Heart right ventricle (tissue), 16 donors: ENCODE data around the gene FAXDC2. TPM values are rescaled to one million over a fixed set of nuclear protein-coding genes. Genes with fewer than 3 reads are reported as not detected.

Experiments used
- ATAC-seq, 8 donors: fragments of 200-7000 bp; cut with Tn5 transposase; one replicate each; pipeline ENCODE4 v1.9.1; 2020; ENCODE audit warnings: mild to moderate bottlenecking in 8 of 8, moderate library complexity in 8 of 8, moderate number of reproducible peaks in 1 of 8
- DNase-seq, 2 donors: peaks; one replicate each; pipeline ENCODE4 v3.0.0-alpha.2; 2020
- H3K27ac ChIP-seq, 10 donors: fragments of 200-600 bp; sonication (generic) in 2 of 10; one replicate each; pipeline versions ENCODE4 v1.5.0 to v1.8.0; 2020 to 2022; ENCODE audit warnings: mild to moderate bottlenecking in 3 of 10
- H3K27me3 ChIP-seq, 7 donors: fragments of 200-600 bp; one replicate each; pipeline ENCODE4 v1.8.0; 2021 to 2022; ENCODE audit warnings: mild to moderate bottlenecking in 2 of 7
- H3K36me3 ChIP-seq, 9 donors: fragments of 200-600 bp; sonication (generic) in 1 of 9; one replicate each; pipeline versions ENCODE4 v1.5.0 to v1.8.0; 2020 to 2022; ENCODE audit warnings: mild to moderate bottlenecking in 2 of 9
- H3K4me1 ChIP-seq, 9 donors: fragments of 200-600 bp; sonication (generic) in 1 of 9; one replicate each; pipeline versions ENCODE4 v1.5.0 to v1.8.0; 2020 to 2022; ENCODE audit warnings: mild to moderate bottlenecking in 4 of 9
- H3K4me3 ChIP-seq, 10 donors: fragments of 200-600 bp; sonication (generic) in 2 of 10; one replicate each; pipeline versions ENCODE4 v1.5.0 to v1.8.0; 2020 to 2022; ENCODE audit warnings: mild to moderate bottlenecking in 7 of 10, moderate library complexity in 2 of 10
- H3K9me3 ChIP-seq, 11 donors: fragments of 200-600 bp in 10 of 11; sonication (generic) in 2 of 11; one replicate each; pipeline versions ENCODE4 v1.5.0 to v1.8.0; 2013 to 2022; ENCODE audit warnings: mild to moderate bottlenecking in 2 of 11, control low read depth in 1 of 11, moderate library complexity in 1 of 11
- CTCF ChIP-seq, 9 donors: fragments of 200-600 bp; sonication (generic) in 2 of 9; IDR thresholded peaks; one replicate each; pipeline versions ENCODE4 v1.5.0 to v1.8.0; 2021 to 2022; ENCODE audit warnings: antibody characterized with exemption in 9 of 9, mild to moderate bottlenecking in 5 of 9, moderate library complexity in 1 of 9
- WGBS, 2 donors: extraction: QIAGEN DNeasy Blood & Tissue Kit; methylation state at CpG; one replicate each; pipeline ENCODE4 v1.1.7; 2013; ENCODE audit warnings: inconsistent platforms in 1 of 2; 5-methylcytosine and 5-hydroxymethylcytosine counted together
- intact Hi-C, 10 donors: fragments of 100-400 bp; cut with DNase I; formaldehyde crosslinking; loops; one replicate each; pipeline versions ENCODE4 v1.11.1 to v1.14.2; 2022
- polyA plus RNA-seq, 2 donors: library from polyadenylated mRNA; stranded (reverse); fragments of 200-250 nt; gene quantifications; one replicate each; pipeline ENCODE4 v1.2.3, GENCODE V29; 2013
- total RNA-seq, 10 donors: library from RNA; stranded (reverse); fragmentation: NEBNext Ultra II Directional in 3 of 10; extraction: Animal tissue kit (Norgen Biotek cat#: 25700) in 3 of 10; gene quantifications; one replicate each; pipeline versions ENCODE4 v1.2.1 to v1.2.4, GENCODE V29; 2021 to 2023
- donor health status: Arrhythmogenic right ventricular cardiomyopathy.
- donor health status: ischemic (EF 13 %, LVEDD 7.1; RV severe dilation, severe dysfunction).
- donor health status: healthy with polysubstance abuse.
- donor health status: DM: no; HTN: yes; CAD: no.
- donor health status: DM: no; HTN: no; CAD: no.
- donor health status: ischemic (EF 25% LVEDD 6.9; RV normal size, moderate dysfunction).
- donor health status: ischemic (EF 25% LVEDD 5.7; RV mildly dilated, moderate dysfunction).
- donor health status: healthy.
- donor health status: DM: yes; HTN: yes; CAD: no.
- donor health status: Ischemic cardiomyopathy.
- donor health status: ischemic (EF 35%, LVEDD 5.7; RV mildly dilated, moderate dysfunction).
- donor health status: nonischemic (EF 11% LVEDD 7.7; RV severe dilation, severe dysfunction).
- donor health status: DM: yes; HTN: yes; CAD: no.
- donor health status: PGD.
- donor health status: ischemic (EF 29% LVEDD 5.4; RV normal size, mild dysfunction).
- donor health status: nonischemic (EF 23%, LVEDD 6.1; RV moderate dilation, normal function).

The FAXDC2 gene
- total and polyA plus RNA-seq, 12 donors = 4.8 to 31.5 (median 20.9) TPM

- WGBS, 2 donors = 83% methylated on average over 2 of the region's 2 CpGs
- Histone ChIP-seq H3K4me1 (peaks cover 0 to 20% (median 10%) of the 10 kb centered on the region in 9 donors), H3K36me3 (peaks cover 0 to 88% (median 19%) of the 10 kb centered on the region in 9 donors), H3K9me3 (no peaks in the 10 kb centered on the region), H3K27ac (no peak overlapping the region), H3K27me3 (no peaks in the 10 kb centered on the region), H3K4me3 (no peak overlapping the region)
- ATAC-seq = no peak
- no peak for TF ChIP-seq CTCF (IDR thresholded peaks at IDR 0.05)
- DNase-seq = no peak
- intact Hi-C loops = loop anchor here in 1 of 10 donors (10.0 kb wide), 1 partner anchor 48 kb away; no protein-coding TSS in a partner anchor
Measured at GRCh38 chr5:154866841-154867240, 16.4 kb upstream of the FAXDC2 start.

DNA sequence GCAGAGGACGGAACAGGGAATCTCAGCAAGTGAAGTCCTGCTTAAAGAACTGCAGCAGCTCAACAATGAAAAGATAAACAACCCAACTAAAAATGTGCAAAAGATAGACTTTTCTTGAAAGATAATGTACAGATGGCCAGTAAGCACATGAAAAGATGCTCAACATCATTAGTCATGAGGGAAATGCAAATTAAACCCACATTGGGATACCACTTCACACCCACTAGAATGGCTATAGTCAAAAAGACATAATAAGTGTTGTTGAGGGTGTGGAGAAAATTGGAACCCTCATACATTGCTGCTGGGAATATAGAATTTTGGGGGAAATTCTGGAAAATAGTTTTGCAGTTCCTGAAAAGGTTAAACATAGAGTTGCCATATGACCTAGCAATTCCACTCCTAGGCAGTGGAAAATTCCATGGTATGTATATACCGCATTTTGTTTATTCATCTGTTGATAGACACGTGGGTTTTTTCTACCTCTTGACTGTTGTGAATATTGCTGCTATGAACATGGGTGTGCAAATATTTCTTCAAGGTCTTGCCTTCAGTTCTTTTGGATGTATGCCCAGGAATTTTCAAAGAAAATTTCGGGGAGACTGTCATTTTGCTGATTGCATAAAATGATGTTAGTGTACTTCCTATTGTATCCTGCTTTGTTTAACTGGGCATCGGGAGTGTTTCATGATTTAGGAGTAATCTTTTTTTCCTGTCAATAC, 15.2 kb upstream of the FAXDC2 start:
- Histone ChIP-seq H3K27me3 (no peaks in the 10 kb centered on the region), H3K27ac (no peak overlapping the region), H3K9me3 (no peaks in the 10 kb centered on the region), H3K36me3 (peaks cover 0 to 76% (median 12%) of the 10 kb centered on the region in 9 donors), H3K4me1 (peaks cover 5 to 33% (median 22%) of the 10 kb centered on the region in 9 donors), H3K4me3 (no peak overlapping the region)
- TF ChIP-seq CTCF (IDR thresholded peaks at IDR 0.05) = no peak
- no peak for ATAC-seq
- no peak for DNase-seq
- intact Hi-C loops = loop anchor here in 1 of 10 donors (10.0 kb wide), 1 partner anchor 49 kb away; no protein-coding TSS in a partner anchor
- 59 to 66% methylated on average over 5 of the region's 5 CpGs for WGBS, 2 donors

DNA sequence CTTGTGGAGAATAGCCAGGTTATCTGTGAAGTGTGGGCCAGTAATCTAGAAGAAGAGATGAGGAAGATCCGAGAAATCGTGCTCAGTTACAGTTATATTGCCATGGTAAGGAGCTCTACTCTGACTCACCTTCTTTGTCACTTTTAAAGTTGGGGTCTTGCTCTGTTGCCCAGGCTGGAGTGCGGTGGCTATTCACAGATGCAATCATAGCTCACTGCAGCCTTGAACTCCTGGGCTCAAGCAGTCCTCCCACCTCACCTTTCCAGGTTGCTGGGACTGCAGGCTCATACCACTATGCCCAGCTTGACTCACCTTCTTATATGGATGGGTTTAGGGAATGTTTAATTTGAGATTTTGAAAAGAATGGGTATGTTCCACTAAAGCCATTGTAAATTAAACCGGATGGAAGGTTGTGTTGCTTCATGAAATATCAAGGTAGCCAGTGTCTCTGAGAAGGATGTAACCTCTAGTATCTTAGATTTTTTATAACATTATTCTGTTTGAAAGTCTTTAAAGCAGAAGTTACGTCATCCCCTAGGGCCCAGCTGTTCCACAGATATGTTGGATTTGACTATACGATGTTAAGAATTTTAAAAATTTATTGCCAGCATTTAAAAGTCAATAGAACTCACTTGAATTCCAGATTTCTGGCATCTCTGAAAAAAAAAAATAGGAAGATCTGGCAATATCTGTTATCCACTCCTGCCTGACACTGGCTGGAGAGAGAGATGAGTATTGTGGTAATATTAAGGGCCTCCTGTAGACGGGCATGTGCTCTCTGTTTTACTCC, 13.1 kb upstream of the FAXDC2 start:
- 91 to 93% methylated on average over 7 of the region's 7 CpGs for WGBS, 2 donors
- ATAC-seq (no peak), DNase-seq (no peak)
- Histone ChIP-seq H3K36me3 (peaks cover 0 to 56% (median 11%) of the 10 kb centered on the region in 9 donors), H3K4me1 (peaks cover 5 to 49% (median 34%) of the 10 kb centered on the region in 9 donors), H3K9me3 (no peaks in the 10 kb centered on the region), H3K27me3 (no peaks in the 10 kb centered on the region), H3K4me3 (no peak overlapping the region), H3K27ac (no peak overlapping the region)
- TF ChIP-seq CTCF (IDR thresholded peaks at IDR 0.05) = no peak
- intact Hi-C loops = loop anchor here in 2 of 10 donors (5.0 to 10.0 kb wide), 2 partner anchors 51 to 74 kb away; partner anchors contain the start of gene GEMIN5 (in 1 of the 2)

DNA sequence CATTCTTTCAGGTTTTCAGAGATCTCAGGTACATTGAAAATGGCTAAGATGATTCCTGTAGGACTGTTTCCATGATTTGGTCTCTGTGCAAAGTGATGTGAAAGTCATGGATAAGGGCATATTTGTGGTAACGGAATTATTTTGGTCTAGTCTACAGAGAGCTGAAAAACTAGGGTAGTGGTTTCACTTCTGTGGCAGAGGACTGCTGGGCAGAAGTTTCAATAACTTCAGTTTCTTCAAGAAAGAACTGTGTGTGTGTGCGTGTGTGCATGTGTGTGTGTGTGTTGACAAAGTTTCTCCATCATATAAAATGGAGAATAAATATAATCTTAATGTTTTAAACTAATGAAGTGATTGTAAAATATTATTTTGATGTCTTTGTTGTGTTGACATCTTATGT, 12.4 kb upstream of the FAXDC2 start:
- H3K27ac ChIP-seq = no peak overlapping the region
- ATAC-seq (no peak), DNase-seq (no peak)
- H3K9me3 ChIP-seq = no peaks in the 10 kb centered on the region
- WGBS, 2 donors = 84 to 94% methylated on average over 2 of the region's 2 CpGs
- intact Hi-C loops = loop anchor here in 2 of 10 donors (5.0 to 10.0 kb wide), 2 partner anchors 52 to 75 kb away; partner anchors contain the start of gene GEMIN5 (in 1 of the 2)
- peaks cover 0 to 48% (median 11%) of the 10 kb centered on the region in 9 donors for H3K36me3 ChIP-seq
- H3K4me1 ChIP-seq = peaks cover 5 to 49% (median 34%) of the 10 kb centered on the region in 9 donors
- H3K27me3 ChIP-seq = no peaks in the 10 kb centered on the region
- H3K4me3 ChIP-seq = no peak overlapping the region
- no peak for TF ChIP-seq CTCF (IDR thresholded peaks at IDR 0.05)
